ENCODE results near the gene POGLUT3. TPM values are rescaled to one million over a fixed set of nuclear protein-coding genes. Genes with fewer than 3 reads are reported as not detected.

Gene POGLUT3
- total and polyA plus RNA-seq, 9 of the 15 experiments (the other 6 are each of a cell fraction or from before 2014, with no cell fraction given) = 4.6 to 29.7 (median 17.8) TPM

DNA sequence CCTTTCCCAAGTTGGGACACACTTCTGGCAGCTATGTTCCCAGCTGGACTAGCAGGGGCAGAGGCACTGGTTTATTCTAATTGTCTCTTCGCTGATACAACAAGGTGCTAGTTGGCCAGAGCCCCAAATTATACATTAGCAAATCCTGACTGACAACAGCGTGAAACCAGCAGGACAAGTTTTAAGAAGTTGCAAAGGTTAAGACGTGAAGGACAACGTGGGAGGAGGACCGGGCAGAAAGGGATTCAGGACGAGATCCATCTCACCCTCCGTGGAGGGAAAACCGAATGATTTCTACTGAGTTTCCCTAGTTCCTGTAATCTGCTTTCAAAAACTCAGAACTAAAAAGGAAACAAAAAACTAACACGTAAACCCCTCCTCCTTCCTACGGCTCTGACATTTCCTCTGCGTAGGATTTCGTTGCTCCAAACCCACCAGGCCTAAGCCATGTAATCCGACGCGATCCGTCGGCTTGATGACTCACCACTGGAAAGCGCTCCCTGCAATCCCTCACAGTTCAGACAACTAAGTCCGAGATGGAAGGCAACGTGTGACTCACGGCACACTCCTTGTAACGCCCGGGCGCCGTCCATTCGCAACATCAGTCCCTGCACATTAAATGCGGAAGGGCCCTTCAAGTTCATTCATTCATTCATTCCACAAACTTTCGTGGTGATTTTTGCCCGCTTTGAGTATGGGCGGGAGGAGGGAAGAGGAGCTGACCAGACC, 703 bp downstream of the POGLUT3 start (continued):
- TF ChIP-seq, protein P1, sequence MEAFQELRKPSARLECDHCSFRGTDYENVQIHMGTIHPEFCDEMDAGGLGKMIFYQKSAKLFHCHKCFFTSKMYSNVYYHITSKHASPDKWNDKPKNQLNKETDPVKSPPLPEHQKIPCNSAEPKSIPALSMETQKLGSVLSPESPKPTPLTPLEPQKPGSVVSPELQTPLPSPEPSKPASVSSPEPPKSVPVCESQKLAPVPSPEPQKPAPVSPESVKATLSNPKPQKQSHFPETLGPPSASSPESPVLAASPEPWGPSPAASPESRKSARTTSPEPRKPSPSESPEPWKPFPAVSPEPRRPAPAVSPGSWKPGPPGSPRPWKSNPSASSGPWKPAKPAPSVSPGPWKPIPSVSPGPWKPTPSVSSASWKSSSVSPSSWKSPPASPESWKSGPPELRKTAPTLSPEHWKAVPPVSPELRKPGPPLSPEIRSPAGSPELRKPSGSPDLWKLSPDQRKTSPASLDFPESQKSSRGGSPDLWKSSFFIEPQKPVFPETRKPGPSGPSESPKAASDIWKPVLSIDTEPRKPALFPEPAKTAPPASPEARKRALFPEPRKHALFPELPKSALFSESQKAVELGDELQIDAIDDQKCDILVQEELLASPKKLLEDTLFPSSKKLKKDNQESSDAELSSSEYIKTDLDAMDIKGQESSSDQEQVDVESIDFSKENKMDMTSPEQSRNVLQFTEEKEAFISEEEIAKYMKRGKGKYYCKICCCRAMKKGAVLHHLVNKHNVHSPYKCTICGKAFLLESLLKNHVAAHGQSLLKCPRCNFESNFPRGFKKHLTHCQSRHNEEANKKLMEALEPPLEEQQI (IDR thresholded peaks at IDR 0.05) = no peak
- TF ChIP-seq ZNF197 (CRISPR knock-in tag; IDR thresholded peaks at IDR 0.05; ENCODE audit: low read depth) (no peak), TCF3 (CRISPR knock-in tag; IDR thresholded peaks at IDR 0.05) (peak; percentile 32; the same call in 1 of the 2 replicates), MTA3 (IDR thresholded peaks at IDR 0.05; ENCODE audit: borderline replicate concordance) (no peak; the same call in 1 of the 2 replicates), SIRT6 (IDR thresholded peaks at IDR 0.05; ENCODE audit: low read depth, low read length) (no peak), SOX6 (IDR thresholded peaks at IDR 0.05) (peak; percentile 45; the same call in 1 of the 2 replicates), PRPF4 (IDR thresholded peaks at IDR 0.05; ENCODE audit: insufficient read depth, low read depth, low read length, poor library complexity, severe bottlenecking) (no peak), GATAD2B (IDR thresholded peaks at IDR 0.05; ENCODE audit: borderline replicate concordance) (no peak), HIVEP1 (CRISPR knock-in tag; IDR thresholded peaks at IDR 0.05) (no peak), ATF7 (IDR thresholded peaks at IDR 0.05) (peak; percentile 85), RAD21 (CRISPR knock-in tag; conservative IDR thresholded peaks at IDR 0.05 in 1 of 2, IDR thresholded peaks at IDR 0.05 in 1 of 2) (no peak), MCM2 (IDR thresholded peaks at IDR 0.05; ENCODE audit: low read depth) (no peak), BRF1 (IDR thresholded peaks at IDR 0.05; ENCODE audit: borderline replicate concordance, extremely low read depth, insufficient read length) (no peak), IRF2 (CRISPR knock-in tag; IDR thresholded peaks at IDR 0.05) (no peak), SP2 (IDR thresholded peaks at IDR 0.05; ENCODE audit: extremely low read depth, low read depth, low read length, poor library complexity, severe bottlenecking) (no peak), NBN (IDR thresholded peaks at IDR 0.05; ENCODE audit: low read depth) (peak; percentile 88; the same call in 1 of the 2 replicates), FOXJ3 (CRISPR knock-in tag; IDR thresholded peaks at IDR 0.05) (no peak), PML (IDR thresholded peaks at IDR 0.05; ENCODE audit: low read length) (peak; percentile 58; the same call in 1 of the 2 replicates), KHSRP (IDR thresholded peaks at IDR 0.05) (no peak)
- TF ChIP-seq, protein P2, sequence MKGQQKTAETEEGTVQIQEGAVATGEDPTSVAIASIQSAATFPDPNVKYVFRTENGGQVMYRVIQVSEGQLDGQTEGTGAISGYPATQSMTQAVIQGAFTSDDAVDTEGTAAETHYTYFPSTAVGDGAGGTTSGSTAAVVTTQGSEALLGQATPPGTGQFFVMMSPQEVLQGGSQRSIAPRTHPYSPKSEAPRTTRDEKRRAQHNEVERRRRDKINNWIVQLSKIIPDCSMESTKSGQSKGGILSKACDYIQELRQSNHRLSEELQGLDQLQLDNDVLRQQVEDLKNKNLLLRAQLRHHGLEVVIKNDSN (CRISPR knock-in tag; IDR thresholded peaks at IDR 0.05) = no peak
- TF ChIP-seq, protein P3, sequence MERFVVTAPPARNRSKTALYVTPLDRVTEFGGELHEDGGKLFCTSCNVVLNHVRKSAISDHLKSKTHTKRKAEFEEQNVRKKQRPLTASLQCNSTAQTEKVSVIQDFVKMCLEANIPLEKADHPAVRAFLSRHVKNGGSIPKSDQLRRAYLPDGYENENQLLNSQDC (CRISPR knock-in tag; IDR thresholded peaks at IDR 0.05) = no peak
- TF ChIP-seq, protein P4, sequence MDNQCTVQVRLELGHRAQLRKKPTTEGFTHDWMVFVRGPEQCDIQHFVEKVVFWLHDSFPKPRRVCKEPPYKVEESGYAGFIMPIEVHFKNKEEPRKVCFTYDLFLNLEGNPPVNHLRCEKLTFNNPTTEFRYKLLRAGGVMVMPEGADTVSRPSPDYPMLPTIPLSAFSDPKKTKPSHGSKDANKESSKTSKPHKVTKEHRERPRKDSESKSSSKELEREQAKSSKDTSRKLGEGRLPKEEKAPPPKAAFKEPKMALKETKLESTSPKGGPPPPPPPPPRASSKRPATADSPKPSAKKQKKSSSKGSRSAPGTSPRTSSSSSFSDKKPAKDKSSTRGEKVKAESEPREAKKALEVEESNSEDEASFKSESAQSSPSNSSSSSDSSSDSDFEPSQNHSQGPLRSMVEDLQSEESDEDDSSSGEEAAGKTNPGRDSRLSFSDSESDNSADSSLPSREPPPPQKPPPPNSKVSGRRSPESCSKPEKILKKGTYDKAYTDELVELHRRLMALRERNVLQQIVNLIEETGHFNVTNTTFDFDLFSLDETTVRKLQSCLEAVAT (IDR thresholded peaks at IDR 0.05) = peak; percentile 46 to 59; a peak in 1 of 4 replicates

All from K562 (cell line).